Measurements from ENCODE around the gene CHAD.
A peak's percentile ranks its signal among the peaks of the same experiment; 100 is the strongest.

CHAD gene

GRCh38 chr17:50484386-50485155, 15.9 kb upstream of the CHAD start:
- Histone ChIP-seq H3K4me1 (ENCODE audit: low read depth, poor library complexity, severe bottlenecking) (peaks cover 18% of the 10 kb centered on the region), H2AFZ (ENCODE audit: low read depth) (no peak overlapping the region), H3K4me3 (IDR thresholded peaks at IDR 0.05; ENCODE audit: insufficient read depth, low read depth, low read length) (no peak overlapping the region), H3K27me3 (ENCODE audit: insufficient read depth, low read depth) (no peaks in the 10 kb centered on the region), H3K79me2 (ENCODE audit: insufficient read depth, low read depth) (peaks cover 11% of the 10 kb centered on the region; the same call in 1 of the 2 replicates), H4K20me1 (ENCODE audit: insufficient read depth) (no peaks in the 10 kb centered on the region), H3K4me2 (no peak overlapping the region), H3K27ac (no peak overlapping the region), H3K36me3 (ENCODE audit: insufficient read depth) (no peaks in the 10 kb centered on the region), H3K9ac (no peak overlapping the region)
- TF ChIP-seq CTCF (conservative IDR thresholded peaks at IDR 0.05; ENCODE audit: low read depth, low read length) = no peak

- peaks cover 11% of the 10 kb centered on the region; the same call in 1 of the 2 replicates for H3K79me2 ChIP-seq (ENCODE audit: insufficient read depth, low read depth)
- no peak overlapping the region for H2AFZ ChIP-seq (ENCODE audit: low read depth)
- TF ChIP-seq CTCF (conservative IDR thresholded peaks at IDR 0.05; ENCODE audit: low read depth, low read length) = no peak
- H4K20me1 ChIP-seq (ENCODE audit: insufficient read depth) = no peaks in the 10 kb centered on the region
- H3K4me1 ChIP-seq (ENCODE audit: low read depth, poor library complexity, severe bottlenecking) = peaks cover 21% of the 10 kb centered on the region
- H3K9ac ChIP-seq = no peak overlapping the region
- no peaks in the 10 kb centered on the region for H3K27me3 ChIP-seq (ENCODE audit: insufficient read depth, low read depth)
- H3K36me3 ChIP-seq (ENCODE audit: insufficient read depth) = no peaks in the 10 kb centered on the region
- no peak overlapping the region for H3K27ac ChIP-seq
- H3K4me3 ChIP-seq (IDR thresholded peaks at IDR 0.05; ENCODE audit: insufficient read depth, low read depth, low read length) = no peak overlapping the region
- H3K4me2 ChIP-seq = no peak overlapping the region
Observed at GRCh38 chr17:50483266-50483665, 14.6 kb upstream of the CHAD start.

- Histone ChIP-seq H3K27ac (peak overlapping the region; percentile 14; the same call in 1 of the 2 replicates), H4K20me1 (ENCODE audit: insufficient read depth) (no peaks in the 10 kb centered on the region), H3K36me3 (ENCODE audit: insufficient read depth) (no peaks in the 10 kb centered on the region), H3K27me3 (ENCODE audit: insufficient read depth, low read depth) (no peaks in the 10 kb centered on the region), H3K79me2 (ENCODE audit: insufficient read depth, low read depth) (peaks cover 11% of the 10 kb centered on the region; the same call in 1 of the 2 replicates), H3K4me2 (peak overlapping the region; percentile 64), H3K4me3 (IDR thresholded peaks at IDR 0.05; ENCODE audit: insufficient read depth, low read depth, low read length) (no peak overlapping the region), H3K4me1 (ENCODE audit: low read depth, poor library complexity, severe bottlenecking) (peaks cover 26% of the 10 kb centered on the region), H3K9ac (no peak overlapping the region), H2AFZ (ENCODE audit: low read depth) (peak overlapping the region; percentile 44; the same call in 1 of the 2 replicates)
- TF ChIP-seq CTCF (conservative IDR thresholded peaks at IDR 0.05; ENCODE audit: low read depth, low read length) = peak; percentile 97
Observed at GRCh38 chr17:50482516-50482915, 13.8 kb upstream of the CHAD start.

- Histone ChIP-seq H3K4me3 (IDR thresholded peaks at IDR 0.05; ENCODE audit: insufficient read depth, low read depth, low read length) (no peak overlapping the region), H4K20me1 (ENCODE audit: insufficient read depth) (no peaks in the 10 kb centered on the region), H3K79me2 (ENCODE audit: insufficient read depth, low read depth) (peaks cover 11% of the 10 kb centered on the region; the same call in 1 of the 2 replicates), H3K4me1 (ENCODE audit: low read depth, poor library complexity, severe bottlenecking) (peaks cover 26% of the 10 kb centered on the region), H3K36me3 (ENCODE audit: insufficient read depth) (no peaks in the 10 kb centered on the region), H3K27ac (no peak overlapping the region), H3K27me3 (ENCODE audit: insufficient read depth, low read depth) (no peaks in the 10 kb centered on the region), H3K9ac (no peak overlapping the region), H2AFZ (ENCODE audit: low read depth) (no peak overlapping the region), H3K4me2 (peak overlapping the region; percentile 64; the same call in 1 of the 2 replicates)
- no peak for TF ChIP-seq CTCF (conservative IDR thresholded peaks at IDR 0.05; ENCODE audit: low read depth, low read length)
Observed at GRCh38 chr17:50482110-50482509, 13.4 kb upstream of the CHAD start.

Data from KMS-11 (cell line).